Measurements from ENCODE around the gene TMC2.
A peak's percentile ranks its signal among the peaks of the same experiment; 100 is the strongest.

The TMC2 gene

DNA sequence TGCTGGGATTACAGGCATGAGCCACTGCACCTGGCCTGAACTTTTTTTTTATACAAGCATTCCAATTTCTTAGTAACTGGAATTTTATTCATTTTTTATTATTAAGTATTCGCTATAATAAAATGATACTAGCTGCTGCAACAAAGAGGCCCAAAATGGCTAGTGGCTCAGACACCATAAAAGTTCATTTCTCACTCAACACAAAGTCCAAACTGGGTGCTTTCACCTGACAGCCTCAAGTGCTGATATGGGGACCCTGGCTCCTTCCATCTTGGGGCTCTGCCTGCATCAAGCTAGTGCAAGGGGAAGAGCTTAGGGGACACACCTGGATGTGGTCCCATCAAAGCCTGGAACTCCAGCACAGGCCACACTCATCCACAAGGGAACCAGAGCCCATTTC is 103.9 kb downstream of the TMC2 start:
- no peak for DNase-seq

DNA sequence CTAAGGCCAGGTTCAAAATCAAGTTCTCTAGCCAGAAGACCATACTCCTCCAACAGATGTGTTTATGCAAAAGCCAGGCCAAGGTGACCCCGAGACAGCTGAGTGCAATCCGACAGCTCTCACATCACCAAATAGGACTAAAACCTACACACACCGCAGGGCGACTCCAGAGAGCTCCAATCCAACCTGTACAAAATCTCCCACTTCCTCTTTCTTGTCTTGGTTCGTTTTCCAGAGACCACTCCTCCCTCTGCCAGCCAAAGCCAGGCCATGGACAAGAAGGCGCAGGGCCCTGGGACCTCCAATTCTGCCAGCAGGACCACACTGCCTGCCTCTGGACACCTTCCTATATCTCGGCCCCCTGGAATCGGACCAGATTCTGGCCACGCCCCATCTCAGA is 104.5 kb downstream of the TMC2 start:
- DNase-seq, result no peak

DNA sequence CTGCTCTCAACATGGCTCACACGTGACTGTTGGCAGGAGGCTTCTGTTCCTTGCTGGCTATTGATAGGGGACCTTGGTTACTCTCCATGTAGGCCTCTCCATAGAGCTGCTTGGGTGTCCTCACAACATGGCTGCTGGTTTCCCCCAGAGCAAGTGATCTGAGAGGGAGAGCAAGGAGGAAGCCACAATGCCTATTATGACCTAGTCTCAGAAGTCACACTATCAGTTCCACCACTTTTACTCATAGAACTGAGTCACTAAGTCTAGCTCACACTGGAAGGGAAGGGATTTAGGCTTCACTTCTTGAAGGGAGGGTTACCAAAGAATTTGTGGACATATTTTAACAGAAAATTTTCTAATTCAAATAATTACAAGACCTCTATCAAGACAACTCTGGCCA is 107.3 kb downstream of the TMC2 start:
- DNase-seq, result no peak

DNA sequence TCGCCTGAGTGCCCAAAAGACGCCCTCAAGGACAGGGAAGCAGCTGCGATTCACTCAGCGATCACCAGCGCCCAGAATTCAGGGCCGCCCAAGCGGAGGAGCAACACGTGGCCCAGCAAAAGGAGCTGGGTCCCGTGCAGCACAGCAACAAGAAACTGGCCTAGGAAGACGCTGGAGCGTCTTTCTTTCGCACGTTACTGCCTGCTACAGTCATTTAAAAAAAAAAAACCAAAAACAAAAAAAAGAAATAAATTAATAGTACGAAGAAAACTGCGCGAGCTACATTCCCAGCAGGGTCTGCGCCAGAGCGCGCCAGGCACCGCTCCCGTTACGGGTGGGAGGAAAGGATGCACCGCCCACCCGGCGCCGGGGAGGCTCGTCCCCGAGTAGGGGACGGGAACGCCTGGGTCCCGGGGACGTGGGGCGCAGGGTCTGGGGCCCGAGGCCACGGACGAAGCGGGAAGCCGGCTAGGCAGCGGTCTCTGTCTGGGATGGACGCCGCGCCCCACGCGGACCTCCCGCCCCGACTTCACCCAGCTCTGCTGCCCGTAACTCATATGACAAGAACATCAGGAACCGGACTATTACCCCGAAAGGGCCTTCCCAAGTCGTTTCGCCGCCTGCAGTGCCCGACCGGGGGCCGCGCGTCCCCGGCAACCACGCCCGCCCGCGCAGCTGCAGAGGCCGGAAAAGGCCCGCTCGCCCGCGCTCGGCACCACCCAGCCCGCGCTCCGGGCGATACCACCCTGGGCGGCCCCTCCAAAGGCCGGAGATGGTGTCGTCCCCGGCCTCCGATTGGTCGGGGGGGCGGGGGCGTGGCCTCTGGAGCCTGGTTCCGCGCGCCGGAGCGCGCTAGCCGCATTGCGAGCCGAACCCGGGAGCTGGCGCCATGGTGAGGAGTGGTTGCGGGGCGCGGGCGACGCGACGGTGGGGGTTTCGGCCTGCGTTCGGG is 115.7 kb downstream of the TMC2 start, which contains the start of gene NOP56:
Gene NOP56 (plus strand): TSS at position 861 of the 952 bp plus-strand sequence. CDS start 29 bp downstream, at position 890.
- peak; percentile 93 for DNase-seq

DNA sequence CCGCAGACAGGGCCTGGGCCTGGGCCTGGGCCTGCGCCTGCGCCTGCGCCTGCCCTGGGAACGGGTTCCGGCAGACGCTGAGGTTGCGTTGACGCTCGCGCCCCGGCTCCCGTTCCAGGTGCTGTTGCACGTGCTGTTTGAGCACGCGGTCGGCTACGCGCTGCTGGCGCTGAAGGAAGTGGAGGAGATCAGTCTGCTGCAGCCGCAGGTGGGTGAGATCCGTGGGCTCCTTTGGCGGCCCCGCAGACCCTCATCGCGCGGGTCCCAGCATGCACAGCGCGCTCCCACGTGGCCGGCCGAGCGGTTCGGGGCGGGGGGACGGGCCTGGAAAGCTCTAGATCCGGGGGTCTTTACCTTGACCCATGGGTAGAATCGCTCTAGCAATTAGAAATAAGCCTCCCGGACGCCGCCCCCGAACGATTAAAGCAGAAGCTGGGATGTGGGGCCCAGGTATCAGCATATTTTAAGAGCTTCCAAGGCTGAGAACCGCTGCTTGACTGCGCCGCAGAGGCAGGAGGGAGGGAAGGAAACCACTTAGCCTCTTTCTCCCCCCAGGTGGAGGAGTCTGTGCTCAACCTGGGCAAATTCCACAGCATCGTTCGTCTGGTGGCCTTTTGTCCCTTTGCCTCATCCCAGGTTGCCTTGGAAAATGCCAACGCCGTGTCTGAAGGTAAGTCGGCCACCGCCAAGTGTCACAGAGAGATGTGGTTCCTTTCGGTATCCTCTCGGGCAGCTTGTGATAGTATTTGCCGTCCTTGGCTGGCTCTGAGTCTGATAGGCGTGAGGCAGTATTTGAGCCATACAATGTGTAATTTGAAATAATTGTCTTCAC is 116.6 kb downstream of the TMC2 start:
- DNase-seq, result peak; percentile 41 to 45

DNA sequence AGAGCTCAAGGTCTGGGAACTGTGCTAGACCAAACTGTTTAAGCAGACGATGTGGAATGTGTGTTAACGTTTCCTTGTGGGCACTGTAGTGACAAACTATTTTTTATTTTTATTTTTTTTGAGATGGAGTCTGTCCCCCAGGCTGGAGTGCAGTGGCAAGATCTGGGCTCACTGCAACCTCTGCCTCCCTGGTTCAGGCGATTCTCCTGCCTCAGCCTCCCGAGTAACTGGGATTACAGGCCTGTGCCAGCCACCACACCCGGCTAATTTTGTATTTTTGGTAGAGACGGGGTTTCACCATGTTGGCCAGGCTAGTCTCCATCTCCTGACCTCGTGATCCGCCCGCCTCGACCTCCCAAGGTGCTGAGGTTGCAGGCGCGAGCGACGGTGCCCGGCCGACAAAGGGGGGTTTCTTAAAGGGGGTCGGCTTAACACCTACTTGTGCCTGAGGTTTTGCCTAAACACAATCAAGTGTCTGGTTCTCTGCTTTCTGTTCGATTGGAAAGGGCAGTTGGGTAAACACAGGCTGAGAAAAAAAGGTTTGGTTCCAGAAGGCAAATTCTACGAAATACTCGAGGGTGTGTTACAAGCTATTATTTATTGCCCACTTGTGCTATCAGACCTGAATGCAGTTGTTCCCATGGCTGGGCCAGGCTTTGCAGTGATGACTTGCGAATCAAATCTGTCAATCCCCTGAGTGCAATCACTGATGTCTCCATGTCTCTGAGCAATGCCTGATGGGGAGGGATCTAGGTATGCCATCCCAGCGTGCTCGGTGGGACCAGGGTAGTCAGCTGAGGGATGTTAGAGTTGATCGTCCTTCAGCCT is 117.4 kb downstream of the TMC2 start:
- no peak for DNase-seq

DNA sequence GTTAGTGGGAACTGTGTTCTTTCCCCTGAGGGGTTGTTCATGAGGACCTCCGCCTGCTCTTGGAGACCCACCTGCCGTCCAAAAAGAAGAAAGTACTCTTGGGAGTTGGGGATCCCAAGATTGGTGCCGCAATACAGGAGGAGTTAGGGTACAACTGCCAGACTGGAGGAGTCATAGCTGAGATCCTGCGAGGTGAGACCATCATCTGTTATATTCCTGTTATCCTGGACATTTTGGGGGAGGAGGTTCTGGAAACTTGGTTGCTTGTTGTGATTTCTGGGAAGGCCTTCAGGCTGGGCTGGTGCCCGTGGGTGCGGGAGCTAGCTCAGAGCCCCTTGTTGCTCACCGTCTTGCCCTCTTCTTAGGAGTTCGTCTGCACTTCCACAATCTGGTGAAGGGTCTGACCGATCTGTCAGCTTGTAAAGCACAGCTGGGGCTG is 118.0 kb downstream of the TMC2 start:
- DNase-seq, result no peak

DNA sequence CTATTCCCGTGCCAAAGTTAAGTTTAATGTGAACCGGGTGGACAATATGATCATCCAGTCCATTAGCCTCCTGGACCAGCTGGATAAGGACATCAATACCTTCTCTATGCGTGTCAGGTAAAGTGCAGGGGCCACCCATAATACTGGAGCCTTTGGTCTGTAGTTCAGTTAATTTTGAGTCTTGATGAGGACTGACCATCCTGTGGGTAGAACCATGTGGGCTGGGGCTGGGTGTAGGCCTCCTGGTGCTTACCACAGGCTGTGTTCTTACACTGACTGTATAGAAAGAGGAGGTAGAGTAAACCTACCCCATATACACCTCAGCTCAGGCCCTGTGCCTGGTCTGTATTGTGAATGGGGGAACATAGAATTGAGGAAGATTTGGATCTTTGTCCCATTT is 118.5 kb downstream of the TMC2 start:
- DNase-seq, result no peak

DNA sequence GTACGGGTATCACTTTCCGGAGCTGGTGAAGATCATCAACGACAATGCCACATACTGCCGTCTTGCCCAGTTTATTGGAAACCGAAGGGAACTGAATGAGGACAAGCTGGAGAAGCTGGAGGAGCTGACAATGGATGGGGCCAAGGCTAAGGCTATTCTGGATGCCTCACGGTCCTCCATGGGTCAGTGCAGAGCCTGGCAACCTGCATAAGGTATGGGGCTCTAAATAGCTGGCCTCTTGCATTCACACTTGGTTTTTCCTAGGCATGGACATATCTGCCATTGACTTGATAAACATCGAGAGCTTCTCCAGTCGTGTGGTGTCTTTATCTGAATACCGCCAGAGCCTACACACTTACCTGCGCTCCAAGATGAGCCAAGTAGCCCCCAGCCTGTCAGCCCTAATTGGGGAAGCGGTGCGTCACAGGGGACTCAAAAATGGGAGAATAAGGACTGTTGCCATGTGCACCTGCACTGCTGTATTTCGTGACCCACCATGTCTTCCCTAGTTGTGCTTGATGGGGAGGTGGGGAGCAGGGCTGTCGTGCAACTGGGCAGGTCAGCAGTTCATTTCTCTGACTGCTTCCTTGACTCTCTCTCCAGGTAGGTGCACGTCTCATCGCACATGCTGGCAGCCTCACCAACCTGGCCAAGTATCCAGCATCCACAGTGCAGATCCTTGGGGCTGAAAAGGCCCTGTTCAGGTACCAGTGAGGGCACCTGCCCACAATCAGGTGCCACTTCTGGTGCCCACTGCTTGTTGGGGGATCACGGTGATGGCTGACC is 119.2 kb downstream of the TMC2 start:
- no peak for DNase-seq

DNA sequence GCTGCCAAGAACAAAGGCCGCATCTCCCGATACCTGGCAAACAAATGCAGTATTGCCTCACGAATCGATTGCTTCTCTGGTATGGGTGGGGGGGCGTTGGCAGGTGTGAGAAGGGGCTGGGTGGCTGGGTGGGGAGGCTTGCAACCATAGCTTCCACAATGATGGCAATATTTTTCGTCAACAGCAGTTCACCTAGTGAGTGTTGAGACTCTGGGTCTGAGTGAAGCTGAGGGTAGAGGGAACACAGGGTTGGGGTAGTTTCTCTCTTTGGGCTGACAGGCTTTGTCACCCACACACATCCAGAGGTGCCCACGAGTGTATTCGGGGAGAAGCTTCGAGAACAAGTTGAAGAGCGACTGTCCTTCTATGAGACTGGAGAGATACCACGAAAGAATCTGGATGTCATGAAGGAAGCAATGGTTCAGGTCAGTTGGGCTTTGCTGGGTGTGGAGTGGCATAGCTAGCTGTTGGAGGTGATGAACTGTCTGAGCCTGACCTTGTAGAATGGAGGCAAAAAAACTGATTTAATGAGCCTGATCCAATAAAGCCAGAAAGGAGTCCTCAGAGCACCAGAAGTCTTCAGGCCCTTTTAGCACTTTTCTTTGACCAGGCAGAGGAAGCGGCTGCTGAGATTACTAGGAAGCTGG is 120.2 kb downstream of the TMC2 start:
- DNase-seq, result no peak

DNA sequence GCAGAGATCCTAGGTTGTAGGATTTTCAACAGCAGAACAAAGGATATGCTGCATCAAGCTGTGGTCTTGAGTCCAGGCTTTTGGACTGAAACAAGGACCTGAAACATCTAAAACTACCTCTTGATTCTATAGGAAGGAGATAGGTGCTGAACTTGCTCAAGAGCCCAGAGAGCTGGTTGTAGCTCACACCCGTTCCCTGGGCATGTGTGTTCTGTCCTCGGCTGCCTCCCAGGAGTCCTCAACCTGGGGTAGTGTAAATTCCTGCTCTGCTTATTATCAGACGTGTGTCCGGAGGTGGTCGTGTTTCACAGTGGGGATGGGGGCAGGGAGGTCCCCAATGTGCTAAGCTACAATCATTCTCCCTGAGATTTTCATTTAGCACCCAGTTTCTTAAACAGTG is 120.9 kb downstream of the TMC2 start:
- no peak for DNase-seq

DNA sequence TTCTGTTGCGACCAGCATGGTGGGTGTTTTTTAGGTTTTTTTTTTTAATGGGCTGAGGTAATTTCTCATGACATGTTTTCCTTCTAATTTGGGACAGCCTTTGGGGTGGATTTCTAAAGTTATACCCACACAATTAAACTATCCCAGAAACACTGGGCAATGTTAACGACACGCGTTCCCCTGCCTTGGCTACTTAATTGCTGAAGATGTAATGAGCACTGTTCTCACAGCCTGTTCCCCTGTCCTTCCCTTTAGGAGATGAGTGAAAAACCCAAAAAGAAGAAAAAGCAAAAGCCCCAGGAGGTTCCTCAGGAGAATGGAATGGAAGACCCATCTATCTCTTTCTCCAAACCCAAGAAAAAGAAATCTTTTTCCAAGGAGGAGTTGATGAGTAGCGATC is 121.3 kb downstream of the TMC2 start:
- DNase-seq, result no peak

DNA sequence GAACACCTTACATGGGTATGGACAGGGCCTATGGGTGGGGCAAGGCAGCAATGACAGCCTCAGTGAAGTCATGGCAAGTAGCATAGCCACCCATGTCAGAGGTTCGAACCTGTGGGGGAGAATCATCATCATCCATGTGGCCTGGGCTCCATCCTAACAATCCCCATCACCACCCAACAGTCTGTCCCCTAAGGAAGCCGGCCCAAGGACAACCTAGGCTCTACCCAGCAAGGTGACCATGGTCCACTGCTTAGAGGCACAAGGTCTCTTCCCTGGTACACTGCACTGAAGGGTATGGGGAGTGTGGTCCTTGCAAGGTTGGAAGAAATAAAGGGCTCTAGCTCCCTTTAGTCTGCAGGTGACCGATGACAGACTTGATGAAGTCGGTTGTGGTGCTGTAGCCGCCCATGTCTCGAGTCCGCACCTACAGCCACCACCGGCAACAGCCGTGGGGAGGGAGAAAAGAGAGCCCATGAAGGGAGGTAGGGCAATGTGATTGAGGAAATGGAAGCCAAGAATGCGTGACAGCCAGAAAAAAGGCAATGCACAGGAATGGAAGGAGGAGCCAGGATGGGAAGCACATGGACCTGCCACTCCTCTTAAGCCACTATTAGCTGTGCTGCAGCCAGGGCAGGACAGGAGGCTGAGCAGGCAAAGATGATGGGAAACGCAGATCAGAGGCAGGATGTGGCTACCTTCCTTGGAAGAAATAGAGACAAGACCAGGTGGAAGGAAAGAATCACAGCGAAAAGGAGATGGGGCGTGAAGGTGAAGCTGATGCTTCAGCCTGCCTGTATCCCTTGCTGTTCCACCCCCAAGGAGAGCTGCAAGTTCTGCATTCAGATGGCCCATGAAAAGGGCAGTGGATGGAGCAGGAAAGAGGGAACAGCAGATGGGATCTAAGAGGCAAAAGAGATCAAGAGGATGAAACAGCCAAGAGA is 122.3 kb downstream of the TMC2 start:
- DNase-seq, result no peak

DNA sequence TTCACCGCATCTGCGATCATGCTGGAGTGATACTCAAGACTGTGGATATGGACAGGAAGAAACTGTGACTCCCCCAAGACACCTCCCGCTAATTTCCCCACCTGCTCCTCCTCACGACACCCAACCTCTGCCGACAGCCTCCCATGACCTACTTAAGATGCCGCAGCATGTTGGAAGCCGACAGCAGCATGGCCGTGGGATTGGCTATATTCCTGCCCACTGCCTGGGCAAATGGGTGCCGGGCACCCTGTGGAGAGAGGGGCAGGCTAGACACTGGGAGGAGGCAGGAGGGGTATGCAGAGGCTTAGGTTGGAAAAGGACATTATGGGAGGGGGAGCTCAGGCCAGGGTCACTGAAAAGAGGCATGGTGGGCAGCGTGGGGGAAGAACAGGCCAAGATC is 123.2 kb downstream of the TMC2 start:
- DNase-seq, result no peak

DNA sequence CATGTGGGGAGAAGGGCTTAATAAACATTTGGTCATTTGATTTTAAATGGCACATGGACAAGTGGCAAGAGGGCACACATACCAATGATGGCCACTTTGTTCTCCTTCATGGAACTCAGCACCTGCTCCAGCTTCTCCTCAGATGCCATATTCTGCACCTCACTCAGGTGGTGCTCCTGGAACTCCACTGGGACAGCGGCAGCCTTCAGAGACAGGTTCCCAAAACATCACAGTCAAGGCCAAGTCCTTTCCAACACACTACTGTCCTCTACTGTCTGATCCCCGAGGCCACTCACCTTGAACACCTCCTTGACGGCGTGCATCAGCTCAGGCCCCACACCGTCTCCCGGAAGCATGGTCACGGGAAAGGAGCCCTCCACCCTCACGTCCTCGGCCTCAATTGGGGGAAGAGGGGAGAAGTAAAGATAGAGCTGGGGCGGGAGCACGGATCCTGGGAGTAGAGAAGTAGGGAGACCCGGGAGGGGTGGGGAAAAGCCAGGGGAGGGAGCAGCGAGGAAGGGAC is 127.1 kb downstream of the TMC2 start:
- DNase-seq, result no peak

DNA sequence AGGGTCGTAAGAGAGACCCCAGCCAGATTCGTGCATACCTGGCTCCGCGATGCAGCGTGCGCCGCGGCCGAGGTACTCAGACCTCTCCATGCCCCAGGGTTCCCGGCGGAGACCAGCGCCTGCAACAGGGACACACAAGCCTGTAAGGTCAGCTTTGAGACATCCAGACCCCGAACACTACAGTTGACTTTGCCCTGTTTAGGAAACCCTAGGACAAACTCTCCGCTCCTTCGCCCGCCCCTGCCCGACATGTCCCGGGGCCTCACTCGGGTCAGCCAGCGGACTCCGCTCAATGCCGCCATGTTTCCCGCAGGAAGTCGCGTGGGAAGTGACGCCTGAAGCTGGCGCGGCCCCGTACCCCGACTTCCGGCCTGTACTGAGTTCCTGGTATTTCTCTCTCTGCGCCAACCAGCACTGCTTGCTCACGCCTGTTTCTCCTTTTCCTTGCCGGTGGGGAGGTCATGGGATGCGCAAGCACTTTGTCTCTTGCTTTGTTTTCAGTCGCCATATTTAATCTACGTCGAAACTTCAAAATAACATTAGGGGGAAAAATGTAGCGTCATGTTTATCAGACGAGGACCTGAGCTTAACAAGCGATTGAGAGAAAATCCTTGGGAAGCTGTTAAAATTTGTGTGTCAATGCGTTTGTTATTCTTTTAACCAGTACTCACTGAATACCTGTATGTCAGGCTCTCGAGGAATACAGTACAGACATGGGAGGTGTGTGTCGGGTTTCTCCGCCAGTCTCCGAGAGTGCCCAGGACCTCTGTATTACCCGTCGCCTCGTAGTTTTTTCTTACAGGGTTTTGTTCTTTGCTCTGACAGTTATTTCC is 127.7 kb downstream of the TMC2 start, which contains the start of gene IDH3B:
Gene IDH3B (minus strand): TSS at position 330 of the 833 bp plus-strand sequence. CDS start 28 bp downstream, at position 302.
- peak; percentile 85 to 86 for DNase-seq

DNA sequence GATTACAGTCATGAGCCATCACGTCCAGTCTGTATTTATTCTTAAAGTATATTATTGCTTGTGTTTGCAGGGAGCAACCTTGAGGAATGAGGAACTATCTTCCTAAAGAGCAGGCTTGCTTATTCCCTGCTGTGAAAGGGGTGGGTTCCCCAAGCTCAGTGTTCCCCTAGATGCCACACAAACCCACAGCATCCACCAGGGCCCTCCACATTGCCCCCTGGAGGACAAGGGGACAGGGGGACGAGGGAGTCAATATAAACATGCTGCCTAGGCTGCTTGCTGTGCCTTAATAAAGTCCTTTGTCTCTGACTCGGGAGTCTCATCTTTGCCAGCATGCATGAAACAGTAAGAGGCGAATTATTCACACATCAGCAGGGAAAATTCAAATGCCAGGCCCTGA is 135.6 kb downstream of the TMC2 start:
- no peak for DNase-seq

DNA sequence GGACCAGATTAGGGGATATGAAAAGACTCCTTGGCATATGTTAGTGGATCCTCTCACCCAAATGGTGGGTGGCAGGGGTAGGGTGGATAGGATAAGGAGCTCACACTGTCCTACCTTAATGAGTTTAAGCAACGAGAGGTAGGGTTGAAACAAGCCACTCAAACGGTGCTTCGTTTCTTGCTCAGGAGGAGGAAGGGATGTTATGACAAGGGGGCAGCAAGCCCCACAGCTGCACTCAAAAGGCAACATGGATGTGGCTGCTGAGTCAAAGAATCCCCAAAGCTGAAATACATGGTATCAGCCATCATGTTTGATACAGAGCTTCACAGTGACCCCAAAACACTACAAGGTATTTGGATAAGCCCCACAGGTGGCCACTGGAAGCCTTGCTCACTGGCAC is 136.1 kb downstream of the TMC2 start:
- DNase-seq, result no peak

DNA sequence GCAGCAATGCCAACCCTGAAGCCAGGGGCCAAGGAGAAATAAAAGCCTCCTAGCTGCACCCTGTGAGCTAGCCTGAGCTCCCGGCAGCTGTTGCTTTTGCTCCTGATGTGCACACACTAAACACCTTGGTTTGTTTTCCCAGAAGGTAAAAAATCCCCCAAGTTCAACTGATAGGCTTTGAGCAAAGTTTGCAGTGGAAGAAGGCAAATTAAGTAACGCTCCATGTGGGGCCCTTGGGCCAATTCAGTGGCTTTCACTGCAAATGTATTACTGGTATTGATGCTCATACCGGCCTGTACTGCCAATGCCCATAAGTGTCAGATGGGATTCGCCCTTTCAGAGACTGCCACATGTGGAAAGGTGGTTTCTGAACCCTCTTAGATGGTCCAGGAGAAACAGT is 137.1 kb downstream of the TMC2 start:
- no peak for DNase-seq
